ENCODE results near the gene PRDX6. TPM values are rescaled to one million over a fixed set of nuclear protein-coding genes. Genes with fewer than 3 reads are reported as not detected.
A peak's percentile ranks its signal among the peaks of the same experiment; 100 is the strongest.
"Not testable (repeated sequence)": the region's sequence is repeated elsewhere in the genome, so short reads cannot be mapped to it uniquely, and the experiment has no call there.

The PRDX6 gene
- 107 and 112 TPM in 2 replicates for total RNA-seq (2014; rRNA removed; shearing (Covaris generic))

GRCh38 chr1:173477286-173478093 is at the start of gene PRDX6:
TSS of gene PRDX6 (plus strand) at chr1:173477335. CDS start at chr1:173477398, 63 bp downstream.
- DNase-seq (ENCODE audit: low spot score) = peak; percentile 76

- DNase-seq (ENCODE audit: low spot score) = peak; percentile 89
These were observed 47.4 kb upstream of the PRDX6 start for GRCh38 chr1:173429471-173430402.

- DNase-seq (ENCODE audit: low spot score) = no peak
These were observed 46.3 kb upstream of the PRDX6 start for GRCh38 chr1:173430677-173431303.

GRCh38 chr1:173431304-173432045 is 45.7 kb upstream of the PRDX6 start:
- DNase-seq (ENCODE audit: low spot score) = peak; percentile 98

GRCh38 chr1:173432331-173432730 is 44.8 kb upstream of the PRDX6 start:
- DNase-seq (ENCODE audit: low spot score) = no peak

GRCh38 chr1:173433751-173434326 is 43.3 kb upstream of the PRDX6 start:
- DNase-seq (ENCODE audit: low spot score) = no peak

GRCh38 chr1:173436841-173437428 is 40.2 kb upstream of the PRDX6 start:
- no peak for DNase-seq (ENCODE audit: low spot score)

GRCh38 chr1:173438675-173439074 is 38.5 kb upstream of the PRDX6 start:
- no peak for DNase-seq (ENCODE audit: low spot score)

- no peak for DNase-seq (ENCODE audit: low spot score)
These were observed 36.7 kb upstream of the PRDX6 start for GRCh38 chr1:173440430-173440829.

GRCh38 chr1:173444757-173445156 is 32.4 kb upstream of the PRDX6 start:
- no peak for DNase-seq (ENCODE audit: low spot score)

GRCh38 chr1:173445164-173445563 is 32.0 kb upstream of the PRDX6 start:
- no peak for DNase-seq (ENCODE audit: low spot score)

GRCh38 chr1:173445656-173446055 is 31.5 kb upstream of the PRDX6 start:
- DNase-seq (ENCODE audit: low spot score) = no peak

- no peak for DNase-seq (ENCODE audit: low spot score)
These were observed 29.9 kb upstream of the PRDX6 start for GRCh38 chr1:173447224-173447623.

- no peak for DNase-seq (ENCODE audit: low spot score)
These were observed 28.2 kb upstream of the PRDX6 start for GRCh38 chr1:173448945-173449344.

- no peak for DNase-seq (ENCODE audit: low spot score)
These were observed 25.2 kb upstream of the PRDX6 start for GRCh38 chr1:173451981-173452380.

- DNase-seq (ENCODE audit: low spot score) = no peak
These were observed 23.2 kb upstream of the PRDX6 start for GRCh38 chr1:173453982-173454381.

- DNase-seq (ENCODE audit: low spot score) = no peak
These were observed 22.1 kb upstream of the PRDX6 start for GRCh38 chr1:173454966-173455524.

- no peak for DNase-seq (ENCODE audit: low spot score)
These were observed 17.2 kb upstream of the PRDX6 start for GRCh38 chr1:173459885-173460284.

- not testable (repeated sequence) for DNase-seq (ENCODE audit: low spot score)
These were observed 14.5 kb upstream of the PRDX6 start for GRCh38 chr1:173462666-173463065.

GRCh38 chr1:173464185-173464584 is 12.9 kb upstream of the PRDX6 start:
- DNase-seq (ENCODE audit: low spot score) = not testable (repeated sequence)

All from HT-29 (cell line).